Activated CD4-positive, alpha-beta T cell treated with anti-CD3 and anti-CD28 coated beads for 48 hours (primary cell): Measurements from ENCODE around the gene TRMT44.
"Not testable (repeated sequence)": the region's sequence is repeated elsewhere in the genome, so short reads cannot be mapped to it uniquely, and the experiment has no call there.

Source experiments
- DNase-seq: peaks from one replicate; pipeline ENCODE4 v3.0.0-alpha.2; 2020

Gene TRMT44

DNA sequence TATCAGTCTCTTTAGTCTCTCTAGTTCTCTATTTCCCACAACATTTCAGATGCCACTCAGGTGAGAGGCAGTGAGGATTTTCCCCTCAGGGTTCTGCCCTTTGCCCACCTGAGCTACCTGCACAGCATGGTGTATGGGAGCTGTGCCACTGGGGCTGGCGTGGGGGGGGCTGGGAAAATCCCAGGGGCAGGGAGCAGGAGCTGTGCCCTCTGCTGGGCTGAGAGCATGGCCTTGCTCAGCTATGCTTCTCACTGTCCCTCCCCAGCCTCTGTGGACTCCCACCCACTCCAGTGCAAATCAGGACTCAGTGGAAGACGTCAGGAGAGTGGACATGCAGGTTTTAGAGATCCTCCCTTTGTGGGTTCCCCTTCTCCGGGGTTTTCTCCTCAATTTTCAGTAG lies 57.2 kb downstream of the TRMT44 start:
- DNase-seq = no peak

DNA sequence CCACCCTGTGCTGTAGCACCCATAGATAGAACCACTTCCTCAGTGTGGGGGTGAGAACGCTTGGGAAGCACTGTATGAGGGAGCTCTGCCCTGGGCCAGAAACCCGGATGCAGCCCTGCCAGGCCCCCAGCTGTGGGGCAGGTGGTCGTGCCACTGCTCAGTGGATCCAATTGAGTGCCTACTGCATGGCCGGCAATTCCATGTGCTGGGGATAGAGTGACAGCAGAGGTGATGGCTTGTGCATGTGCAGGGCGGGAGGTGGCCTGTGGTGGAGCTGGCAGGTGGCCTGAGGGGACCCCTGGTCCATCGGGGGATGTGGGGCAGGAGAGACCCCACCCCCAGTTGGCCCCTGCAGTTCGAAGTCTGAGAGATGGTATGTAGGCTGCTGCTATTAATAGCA lies 60.4 kb downstream of the TRMT44 start:
- no peak for DNase-seq

DNA sequence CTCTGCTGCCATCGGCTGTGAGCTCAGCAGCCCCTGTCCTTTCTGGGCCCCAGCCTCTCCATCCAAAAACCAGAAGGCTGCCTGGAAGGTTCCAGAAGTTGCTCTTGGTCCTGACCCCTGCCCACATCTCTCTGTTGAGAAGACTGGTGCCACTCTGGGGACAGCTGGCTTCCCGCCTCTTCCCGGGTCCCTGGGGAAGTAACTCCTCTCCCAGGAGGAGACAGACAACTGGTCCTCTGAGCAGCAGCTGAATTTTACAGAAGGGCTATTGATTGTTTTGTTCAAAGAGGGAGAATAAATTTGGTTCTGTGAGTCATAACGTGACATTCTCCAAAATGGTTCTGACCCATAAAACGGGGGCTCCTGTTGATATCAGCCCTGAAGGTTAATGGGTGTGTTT lies 61.2 kb downstream of the TRMT44 start:
- no peak for DNase-seq

DNA sequence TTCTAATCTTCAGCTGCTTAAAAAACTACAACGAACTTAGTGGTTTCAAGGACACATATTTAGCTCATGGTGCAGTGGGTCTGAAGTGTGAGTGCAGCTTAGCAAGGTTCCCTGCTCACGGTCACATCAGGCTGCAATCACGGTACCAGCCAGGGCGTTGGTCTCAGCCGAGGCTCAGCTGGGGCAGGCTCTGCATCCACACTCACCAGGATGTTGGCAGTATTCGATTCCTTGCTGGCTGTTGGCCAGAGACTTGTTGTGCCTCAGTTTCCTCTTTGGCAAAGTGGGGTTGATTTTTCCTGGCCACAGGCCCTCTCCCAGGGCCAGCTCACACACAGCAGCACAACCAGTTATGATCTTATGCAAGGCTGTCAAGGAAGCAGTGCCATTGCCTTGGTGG lies 61.8 kb downstream of the TRMT44 start:
- DNase-seq = no peak

DNA sequence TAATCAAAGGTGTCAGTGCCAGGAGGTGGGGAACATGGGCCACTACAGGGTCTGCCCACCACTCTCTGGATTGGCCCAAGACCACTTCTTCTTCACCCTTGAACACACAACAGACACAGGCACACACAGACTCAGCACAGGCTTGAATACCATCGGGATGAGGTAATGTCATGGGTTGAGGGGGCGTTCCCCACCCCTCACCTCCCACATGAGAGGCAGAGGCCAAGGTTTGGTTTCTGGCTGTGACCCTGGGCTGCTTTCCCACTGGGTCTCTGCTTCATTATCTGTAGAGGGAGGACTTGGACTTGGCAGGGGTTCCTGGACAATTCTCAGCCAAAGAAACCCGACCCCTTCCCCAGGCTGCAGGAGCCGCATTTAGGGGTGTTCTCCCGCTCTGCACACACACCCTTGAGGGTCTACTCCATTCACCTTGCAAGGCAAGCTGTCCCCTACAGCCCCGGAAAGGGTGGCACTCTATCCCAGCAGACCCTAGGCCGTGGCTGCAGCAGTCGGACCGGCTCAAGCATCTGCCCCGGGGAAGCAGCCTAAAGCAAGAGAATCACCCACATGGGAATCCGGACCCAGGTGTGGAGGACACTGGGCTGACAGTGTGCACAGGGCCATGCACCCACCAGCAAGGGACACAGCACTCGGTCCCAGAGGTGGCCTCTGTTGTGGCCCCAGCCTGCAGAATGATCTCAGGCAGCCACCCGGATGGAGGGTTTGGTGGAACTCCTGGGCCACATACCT lies 62.4 kb downstream of the TRMT44 start:
- DNase-seq = no peak

DNA sequence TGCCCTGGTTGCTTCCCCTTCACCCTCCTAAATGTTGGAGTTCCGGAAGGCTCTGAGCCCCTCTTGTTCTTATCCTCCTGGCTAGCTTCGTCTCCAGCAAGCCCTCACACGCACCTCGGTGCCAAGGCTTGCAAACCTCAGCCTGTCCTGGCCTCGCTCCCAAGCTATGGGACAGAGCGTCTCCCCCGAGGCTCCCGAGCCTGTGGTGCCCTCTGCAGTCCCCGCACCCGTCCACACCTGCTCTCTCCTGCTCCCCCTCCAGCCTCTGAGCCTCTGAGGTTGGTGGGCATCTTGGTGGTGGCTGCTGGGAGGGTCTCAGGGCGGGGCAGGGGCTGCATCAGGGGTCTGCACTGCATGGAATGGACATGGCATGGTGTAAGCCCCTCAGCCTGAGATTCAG lies 63.2 kb downstream of the TRMT44 start:
- no peak for DNase-seq

DNA sequence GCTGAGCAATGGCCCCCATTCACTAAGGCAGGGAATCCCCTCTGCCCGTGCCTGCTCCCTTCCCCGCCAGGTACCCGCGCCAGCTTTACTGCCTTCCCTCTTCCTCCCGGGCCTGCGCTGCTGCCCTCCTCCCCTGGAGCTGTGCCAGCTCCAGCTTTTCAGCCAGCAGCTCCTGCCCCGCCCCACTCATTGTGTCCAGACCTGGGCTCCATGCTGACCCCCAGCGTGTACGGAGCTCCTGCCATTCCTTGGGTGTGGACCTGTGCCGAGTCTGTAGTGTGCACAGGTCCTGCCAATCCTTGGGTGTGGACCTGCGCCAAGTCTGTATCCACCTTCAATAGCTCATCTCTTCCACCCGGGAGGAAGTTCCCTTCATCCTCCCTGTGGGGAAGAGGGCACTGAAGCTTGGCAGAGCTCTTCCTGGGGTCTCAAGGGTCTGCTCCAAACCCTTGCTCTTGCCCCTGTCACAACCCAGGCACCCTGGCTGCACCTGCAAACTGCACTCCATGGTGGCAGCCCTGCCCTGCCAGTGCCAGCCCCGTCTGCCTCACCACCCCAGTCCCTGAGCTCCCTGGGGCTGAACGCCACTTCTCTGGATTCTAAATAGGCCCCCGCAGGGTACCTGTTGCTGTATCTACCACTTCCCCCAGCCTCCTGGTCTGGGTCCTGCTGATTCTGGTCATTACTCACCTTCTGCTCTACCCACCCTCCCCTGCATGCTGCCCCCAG lies 63.9 kb downstream of the TRMT44 start:
- no peak for DNase-seq

DNA sequence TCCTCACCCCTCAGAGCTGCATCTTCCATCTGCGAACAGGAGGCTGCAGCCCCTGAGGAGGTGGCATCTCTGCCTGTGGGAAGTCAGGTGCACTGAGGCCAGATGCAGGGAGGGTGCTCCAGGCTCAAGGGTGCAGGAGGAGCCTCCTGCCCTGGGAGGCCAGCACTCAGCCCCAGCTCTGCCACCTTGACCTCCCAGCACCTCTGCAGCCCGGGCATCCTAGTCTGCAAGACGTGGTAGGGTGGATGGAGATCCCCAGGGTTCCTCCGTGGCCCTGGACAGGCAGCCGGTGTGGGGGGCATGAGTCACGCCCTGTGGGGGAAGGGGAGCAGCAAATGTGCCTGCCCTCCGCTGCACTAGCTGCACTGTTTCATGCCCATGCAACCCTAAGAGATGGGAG lies 64.7 kb downstream of the TRMT44 start:
- DNase-seq = no peak

DNA sequence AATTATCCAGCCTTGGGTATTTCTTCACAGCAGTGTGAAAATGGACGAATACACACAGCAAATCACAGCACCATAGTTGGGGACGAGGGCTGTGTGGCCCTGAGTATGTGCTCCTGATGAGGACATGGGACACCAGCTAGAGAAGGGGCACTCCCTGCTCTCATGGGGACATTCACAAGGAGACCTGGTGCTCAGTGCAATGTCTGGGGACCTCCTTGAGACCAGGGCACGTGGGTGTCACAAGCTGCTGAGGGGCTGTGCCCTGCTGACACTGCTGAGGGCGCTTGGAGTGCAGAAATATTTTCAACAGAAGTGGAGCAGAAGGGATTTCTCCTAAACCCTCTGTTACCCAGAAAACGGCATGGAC lies 65.4 kb downstream of the TRMT44 start:
- no peak for DNase-seq

DNA sequence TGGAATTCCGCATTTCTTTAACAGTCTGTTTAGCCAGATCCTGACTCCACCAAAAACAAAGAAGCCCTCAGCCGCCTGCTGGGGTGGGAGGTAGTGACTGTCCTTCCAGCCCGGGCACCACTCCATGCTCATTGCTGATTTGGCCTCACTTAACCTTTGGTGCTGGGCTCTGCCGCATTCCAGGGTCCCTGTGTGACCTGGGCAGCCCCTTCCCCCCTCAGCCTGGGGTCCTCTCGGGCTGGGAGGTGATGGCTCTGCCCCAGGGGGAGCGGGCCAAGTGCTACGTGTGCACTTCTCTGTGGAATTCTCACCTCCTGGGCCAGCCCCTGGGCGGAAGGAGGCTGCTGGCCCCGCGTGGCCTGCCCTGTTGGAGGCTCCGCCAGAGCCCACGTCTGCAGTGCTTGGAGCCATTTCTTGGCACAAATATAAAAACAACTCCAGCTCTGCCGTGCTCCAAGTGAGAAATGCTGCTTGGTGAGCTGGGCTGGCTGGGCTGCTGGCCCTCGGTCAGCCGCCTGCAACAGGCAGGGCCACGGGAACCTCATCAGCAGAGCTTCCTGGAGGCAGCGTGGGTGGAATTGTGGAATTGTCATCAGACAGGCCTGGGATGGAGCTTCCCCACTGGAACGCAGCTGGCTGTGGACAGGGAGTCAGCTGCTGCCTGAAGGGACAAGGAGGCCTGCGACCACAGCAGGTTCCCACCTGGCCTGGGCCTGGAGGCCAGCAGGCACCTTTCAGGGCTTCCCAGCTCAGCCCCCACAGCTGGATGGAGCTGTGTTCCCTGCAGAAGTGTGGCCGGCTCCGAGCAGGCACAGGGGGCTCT lies 66.0 kb downstream of the TRMT44 start:
- no peak for DNase-seq

DNA sequence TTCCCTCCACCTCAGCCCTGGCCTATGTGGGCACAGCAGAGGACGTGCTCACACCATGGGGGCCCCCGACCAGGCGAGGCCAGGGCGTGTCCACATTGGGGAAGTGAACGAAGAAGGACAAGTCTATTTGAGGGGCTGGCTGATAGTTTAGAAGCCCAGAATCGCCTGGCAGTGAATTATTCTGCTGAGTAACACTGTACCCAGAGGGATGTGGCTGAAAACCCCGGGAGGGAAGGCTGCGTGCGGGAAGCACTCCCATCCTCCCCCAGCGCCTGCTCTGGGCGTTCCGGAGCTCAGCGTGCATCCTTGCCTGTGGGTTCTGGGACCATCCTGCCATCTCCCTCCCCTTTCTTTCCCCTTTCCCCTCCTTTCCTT lies 66.6 kb downstream of the TRMT44 start:
- DNase-seq = no peak

DNA sequence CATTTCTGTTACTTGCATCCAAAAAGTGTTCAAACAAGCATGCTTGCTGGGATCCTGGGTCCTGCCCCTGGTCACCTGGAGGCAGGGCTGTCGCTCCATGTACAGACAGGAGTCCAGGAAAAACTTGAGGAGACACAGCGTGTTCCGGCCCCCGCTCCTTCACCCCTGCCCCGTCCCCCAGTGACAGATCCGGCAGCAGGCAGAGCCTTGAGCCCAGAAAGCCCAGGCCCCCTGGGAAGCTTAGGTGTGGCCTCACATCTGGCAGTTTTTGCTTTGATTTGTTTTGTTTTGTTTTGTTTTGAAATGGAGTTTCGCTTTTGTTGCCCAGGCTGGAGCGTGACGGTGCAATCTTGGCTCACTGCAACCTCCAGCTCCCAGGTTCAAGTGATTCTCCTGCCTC lies 67.0 kb downstream of the TRMT44 start:
- no peak for DNase-seq

DNA sequence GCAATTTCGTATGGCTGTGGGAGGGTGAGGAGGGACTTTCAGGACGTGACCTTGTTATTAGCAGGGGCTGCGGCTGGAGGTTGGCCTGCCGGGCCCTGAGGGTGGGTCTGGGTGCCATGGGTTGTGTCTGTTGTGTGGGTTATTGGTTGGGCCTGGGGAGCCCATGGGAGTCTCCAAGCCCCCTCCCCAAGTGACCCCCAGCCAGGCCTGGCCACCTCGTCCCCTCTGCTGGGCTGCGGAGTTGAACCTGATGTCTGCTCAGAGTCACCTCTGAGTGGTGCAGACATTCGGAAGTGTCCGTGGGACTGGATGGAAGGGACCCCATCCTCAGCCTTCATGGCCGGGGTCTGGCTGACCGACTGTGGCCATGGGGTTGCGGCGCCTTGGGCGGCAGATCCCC lies 67.7 kb downstream of the TRMT44 start:
- DNase-seq = no peak

DNA sequence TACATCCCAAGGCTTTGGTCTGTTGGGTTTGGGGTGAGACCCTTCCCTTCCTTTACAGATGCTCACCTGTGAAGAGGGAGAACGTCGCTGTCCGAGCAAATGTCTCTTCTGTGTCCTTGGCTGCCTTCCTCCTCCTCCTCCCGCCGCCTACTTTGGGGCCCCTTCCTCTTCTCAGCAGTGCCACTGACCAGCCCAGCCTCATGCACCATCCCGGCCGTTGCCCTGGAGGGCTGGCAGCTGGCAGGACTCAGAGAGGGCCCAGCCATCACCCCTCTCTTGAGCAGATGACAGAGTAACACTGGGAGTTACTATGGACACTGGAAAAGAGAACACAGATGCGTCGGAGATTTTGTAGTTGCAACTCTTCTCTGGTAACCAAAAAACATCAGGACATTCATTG lies 68.2 kb downstream of the TRMT44 start:
- DNase-seq = no peak

DNA sequence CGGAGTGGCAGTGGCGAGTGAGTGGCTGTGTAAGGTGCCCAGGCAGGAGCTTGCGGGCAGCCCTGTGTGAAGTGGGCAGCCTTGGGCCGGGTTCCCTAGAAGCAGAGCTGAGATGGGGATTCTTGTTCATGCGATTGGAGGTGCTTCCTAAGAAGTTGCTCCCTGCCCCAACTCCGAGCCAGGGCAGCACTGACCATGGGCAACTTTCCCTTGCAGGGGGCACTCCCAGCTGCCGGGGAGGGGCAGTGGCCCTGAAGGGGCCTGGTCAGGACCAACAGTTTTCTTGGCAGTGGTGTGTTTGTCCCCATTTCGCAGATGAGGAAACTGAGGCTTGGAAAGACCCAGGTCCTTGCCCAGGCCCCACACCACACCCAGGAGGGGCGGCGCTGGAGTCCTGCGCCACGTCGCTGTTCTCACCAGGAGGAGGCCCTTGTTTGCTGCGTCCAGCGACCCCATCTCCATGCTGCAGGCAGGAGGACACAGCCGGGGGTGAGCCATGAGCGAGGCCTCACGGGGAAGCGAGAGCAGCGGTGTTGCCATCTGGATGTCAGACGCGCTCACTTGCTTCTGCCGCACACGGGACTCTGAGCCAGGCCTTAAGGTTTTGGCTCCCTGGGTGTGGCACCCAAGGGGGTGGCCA lies 68.9 kb downstream of the TRMT44 start:
- DNase-seq = no peak

DNA sequence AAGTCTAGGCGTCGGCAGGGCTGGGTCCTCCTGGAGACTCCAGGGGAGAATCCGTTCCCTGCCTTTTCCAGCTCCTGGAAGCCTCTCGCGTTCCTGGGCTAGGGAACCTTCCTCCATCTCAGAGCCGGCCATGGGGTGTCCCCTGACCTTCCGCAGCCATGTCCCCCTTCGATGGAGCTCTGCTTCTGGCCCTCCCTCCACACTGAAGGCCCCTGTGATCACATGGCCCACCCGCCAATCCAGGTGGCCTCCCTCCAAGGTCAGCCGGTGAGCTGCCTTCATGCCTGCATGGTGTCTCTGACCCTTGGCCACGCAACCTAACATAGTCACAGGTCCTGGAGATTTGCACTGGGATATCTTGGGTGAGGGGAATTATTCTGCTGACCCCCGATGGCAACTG lies 69.6 kb downstream of the TRMT44 start:
- no peak for DNase-seq

DNA sequence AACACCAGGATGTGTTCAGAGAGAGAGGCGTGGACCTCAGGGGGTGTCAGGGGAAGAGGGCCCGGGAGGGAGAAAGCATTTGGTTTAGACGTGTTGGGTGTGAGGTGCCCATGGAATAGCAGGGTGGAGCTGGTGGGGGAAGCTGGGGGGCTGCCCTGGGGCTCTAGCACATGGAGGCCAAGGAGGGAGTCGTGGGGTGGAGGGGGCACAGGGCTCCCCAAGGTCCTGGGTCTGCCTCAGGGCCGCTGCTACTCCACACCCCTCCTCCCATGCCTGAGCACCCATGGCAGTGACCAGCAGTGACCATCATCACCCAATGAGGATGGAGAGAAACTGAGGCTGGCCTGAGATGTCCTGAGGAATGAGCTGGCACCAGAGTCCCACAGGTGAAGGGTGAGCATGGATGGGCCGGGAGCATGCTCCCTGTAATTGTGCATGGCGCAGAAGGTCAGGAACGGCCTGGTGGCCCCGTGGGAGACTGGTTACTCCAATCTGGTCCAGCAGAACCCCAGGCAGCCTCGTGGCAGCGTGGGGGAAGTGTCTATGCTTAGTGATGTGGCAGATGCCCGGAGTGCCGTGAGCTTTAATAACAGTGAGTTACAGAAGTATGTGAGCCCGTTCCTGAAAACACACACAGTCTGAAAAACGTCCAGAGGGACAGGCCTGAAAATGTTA lies 70.2 kb downstream of the TRMT44 start:
- no peak for DNase-seq

DNA sequence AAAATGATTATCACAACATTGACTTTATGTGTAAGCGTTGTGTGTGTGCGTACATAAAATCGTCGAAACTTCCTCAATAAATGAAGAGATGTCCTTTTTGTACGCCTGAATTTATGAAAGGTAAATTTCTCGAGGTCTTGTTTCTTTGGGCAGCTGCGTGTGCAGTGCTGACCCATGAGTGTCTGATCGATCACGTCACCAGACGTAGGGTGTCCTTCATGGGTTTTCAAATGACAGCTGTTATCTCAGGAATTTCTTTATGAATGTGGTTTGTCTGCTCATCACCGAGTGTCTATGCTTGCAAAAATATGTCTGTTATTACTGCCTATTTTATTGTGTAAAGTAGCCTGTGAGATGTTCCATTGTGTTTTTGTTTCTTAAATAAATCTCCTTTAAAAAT lies 71.9 kb downstream of the TRMT44 start:
- DNase-seq = no peak

DNA sequence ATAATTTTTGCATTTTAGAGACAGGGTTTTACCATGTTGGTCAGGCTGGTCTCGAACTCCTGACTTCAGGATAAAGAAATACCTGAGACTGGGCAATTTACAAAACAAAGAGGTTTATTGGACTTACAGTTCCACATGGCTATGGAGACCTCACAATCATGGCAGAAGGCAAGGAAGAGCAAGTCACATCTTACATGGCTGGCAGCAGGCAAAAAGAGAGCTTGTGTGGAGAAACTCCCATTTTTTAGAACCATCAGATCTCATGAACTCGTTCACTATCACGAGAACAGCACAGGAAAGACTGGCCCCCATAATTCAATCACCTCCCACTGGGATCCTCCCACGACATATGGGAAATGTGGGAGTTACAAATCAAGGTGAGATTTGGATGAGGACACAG lies 72.5 kb downstream of the TRMT44 start:
- not testable (repeated sequence) for DNase-seq

DNA sequence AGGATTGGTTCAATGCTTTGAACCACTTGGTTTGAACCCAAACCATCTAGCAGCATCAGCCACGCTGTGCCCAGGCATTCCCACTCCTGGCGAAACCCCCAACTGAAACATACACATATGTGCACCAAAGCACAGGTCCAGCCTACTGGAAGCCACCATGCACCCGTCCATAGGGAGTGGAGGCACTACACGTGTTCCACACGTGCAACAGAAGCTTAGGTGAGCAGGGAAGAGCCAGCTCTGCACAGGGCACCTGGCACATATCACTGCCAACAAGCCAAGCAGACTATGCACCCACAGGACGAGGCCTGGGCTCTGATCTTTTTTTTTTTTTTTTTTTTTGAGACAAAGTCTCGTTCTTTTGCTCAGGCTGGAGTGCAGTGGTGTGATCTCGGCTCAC lies 73.4 kb downstream of the TRMT44 start:
- DNase-seq = no peak

DNA sequence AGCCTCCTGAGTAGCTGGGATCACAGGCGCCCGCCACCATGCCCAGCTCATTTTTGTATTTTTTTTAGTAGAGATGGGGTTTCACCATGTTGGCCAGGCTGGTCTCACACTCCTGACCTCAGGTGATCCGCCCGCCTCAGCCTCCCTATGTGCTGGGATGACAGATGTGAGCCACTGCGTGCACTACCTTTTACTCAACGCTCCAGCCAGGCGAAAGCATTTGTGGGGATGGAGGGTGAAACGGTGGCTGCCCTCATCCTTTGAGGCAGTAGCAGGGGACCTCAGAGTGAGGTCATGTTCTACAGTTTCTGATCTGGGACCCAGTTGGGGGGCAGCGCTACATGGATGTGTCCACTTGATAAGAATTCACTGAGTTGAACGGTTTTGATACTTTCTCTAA lies 73.8 kb downstream of the TRMT44 start:
- no peak for DNase-seq

DNA sequence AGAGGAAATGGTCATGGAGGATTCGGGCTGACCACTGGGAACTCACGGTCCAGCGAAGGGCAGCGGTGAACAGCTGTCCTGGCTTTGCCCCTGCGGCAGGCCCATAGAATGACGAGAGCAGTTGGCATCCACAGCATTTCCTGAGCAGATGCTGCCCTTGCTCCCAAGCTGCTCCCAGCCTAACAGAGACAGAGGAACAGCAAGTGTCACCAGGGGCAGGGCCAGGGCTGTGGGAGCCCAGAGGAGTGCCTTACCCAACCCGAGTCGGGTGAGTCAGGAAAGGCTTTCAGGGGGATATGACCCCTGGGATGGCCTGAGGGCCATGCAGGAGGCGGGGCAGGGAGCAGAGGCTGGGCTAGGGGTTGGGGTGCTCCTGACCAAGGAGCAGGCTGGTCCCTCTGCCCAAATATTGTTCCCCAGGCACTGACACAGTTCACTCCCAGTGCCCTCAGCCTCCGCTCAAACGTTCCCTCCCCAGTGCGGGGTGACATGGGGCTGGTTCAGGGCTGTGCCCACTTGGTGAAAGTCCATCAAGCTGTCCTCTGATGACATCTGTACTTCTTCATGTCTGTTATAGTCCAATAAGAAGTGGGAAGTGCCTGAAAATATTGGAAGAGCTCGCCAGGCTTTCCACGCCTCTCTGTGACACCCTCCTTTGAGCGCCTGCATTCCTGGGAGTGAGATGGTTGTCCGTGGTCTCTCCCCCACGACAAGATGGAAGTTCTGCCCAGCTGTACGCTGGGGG lies 74.9 kb downstream of the TRMT44 start:
- no peak for DNase-seq
